Measurements from ENCODE around the gene ANKRD42.

Gene ANKRD42

GRCh38 chr11:83151274-83151977 lies 42.1 kb upstream of the ANKRD42 start (continued):
- TF ChIP-seq PRDM2 (tag by site-specific recombination; IDR thresholded peaks at IDR 0.05; ENCODE audit: borderline replicate concordance), result no peak
- no peak for TF ChIP-seq ZNF707 (tag by site-specific recombination; IDR thresholded peaks at IDR 0.05)
- TF ChIP-seq, protein P1, sequence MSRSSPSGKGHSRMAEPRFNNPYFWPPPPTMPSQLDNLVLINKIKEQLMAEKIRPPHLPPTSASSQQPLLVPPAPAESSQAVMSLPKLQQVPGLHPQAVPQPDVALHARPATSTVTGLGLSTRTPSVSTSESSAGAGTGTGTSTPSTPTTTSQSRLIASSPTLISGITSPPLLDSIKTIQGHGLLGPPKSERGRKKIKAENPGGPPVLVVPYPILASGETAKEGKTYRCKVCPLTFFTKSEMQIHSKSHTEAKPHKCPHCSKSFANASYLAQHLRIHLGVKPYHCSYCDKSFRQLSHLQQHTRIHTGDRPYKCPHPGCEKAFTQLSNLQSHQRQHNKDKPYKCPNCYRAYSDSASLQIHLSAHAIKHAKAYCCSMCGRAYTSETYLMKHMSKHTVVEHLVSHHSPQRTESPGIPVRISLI (tag by site-specific recombination; IDR thresholded peaks at IDR 0.05), result 0 out of 2 replicates have a peak, but pooled peaks have one; percentile 38

GRCh38 chr11:83152264-83152663 lies 41.2 kb upstream of the ANKRD42 start:
- no peaks in the 10 kb centered on the region for H3K4me1 ChIP-seq (ENCODE audit: control insufficient read depth, insufficient read depth, low read length)
- ChIA-PET POLR2A (interaction anchor here (0.6 kb wide), 1 partner anchor 242 kb away, joined by 6 read pairs; no protein-coding TSS in a partner anchor), CTCF (no interaction called here)
- no peak overlapping the region for H3K4me3 ChIP-seq (ENCODE audit: low read depth, low read length)
- H3K36me3 ChIP-seq (ENCODE audit: control insufficient read depth in 2 of 2, insufficient read depth in 1 of 2, low read length in 2 of 2), result no peaks in the 10 kb centered on the region
- no peak for TF ChIP-seq ZNF174 (tag by site-specific recombination; IDR thresholded peaks at IDR 0.05)
- no peak for TF ChIP-seq ZNF121 (tag by site-specific recombination; IDR thresholded peaks at IDR 0.05)
- TF ChIP-seq ZNF629 (tag by site-specific recombination; IDR thresholded peaks at IDR 0.05), result no peak
- TF ChIP-seq, protein P2, sequence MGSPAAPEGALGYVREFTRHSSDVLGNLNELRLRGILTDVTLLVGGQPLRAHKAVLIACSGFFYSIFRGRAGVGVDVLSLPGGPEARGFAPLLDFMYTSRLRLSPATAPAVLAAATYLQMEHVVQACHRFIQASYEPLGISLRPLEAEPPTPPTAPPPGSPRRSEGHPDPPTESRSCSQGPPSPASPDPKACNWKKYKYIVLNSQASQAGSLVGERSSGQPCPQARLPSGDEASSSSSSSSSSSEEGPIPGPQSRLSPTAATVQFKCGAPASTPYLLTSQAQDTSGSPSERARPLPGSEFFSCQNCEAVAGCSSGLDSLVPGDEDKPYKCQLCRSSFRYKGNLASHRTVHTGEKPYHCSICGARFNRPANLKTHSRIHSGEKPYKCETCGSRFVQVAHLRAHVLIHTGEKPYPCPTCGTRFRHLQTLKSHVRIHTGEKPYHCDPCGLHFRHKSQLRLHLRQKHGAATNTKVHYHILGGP (tag by site-specific recombination; IDR thresholded peaks at IDR 0.05), result no peak
- TF ChIP-seq YY2 (tag by site-specific recombination; IDR thresholded peaks at IDR 0.05), result no peak
- TF ChIP-seq OVOL3 (tag by site-specific recombination; IDR thresholded peaks at IDR 0.05), result no peak
- no peak for TF ChIP-seq KLF7 (tag by site-specific recombination; IDR thresholded peaks at IDR 0.05; ENCODE audit: borderline replicate concordance)
- TF ChIP-seq ZNF623 (tag by site-specific recombination; IDR thresholded peaks at IDR 0.05), result no peak
- TF ChIP-seq, protein P3, sequence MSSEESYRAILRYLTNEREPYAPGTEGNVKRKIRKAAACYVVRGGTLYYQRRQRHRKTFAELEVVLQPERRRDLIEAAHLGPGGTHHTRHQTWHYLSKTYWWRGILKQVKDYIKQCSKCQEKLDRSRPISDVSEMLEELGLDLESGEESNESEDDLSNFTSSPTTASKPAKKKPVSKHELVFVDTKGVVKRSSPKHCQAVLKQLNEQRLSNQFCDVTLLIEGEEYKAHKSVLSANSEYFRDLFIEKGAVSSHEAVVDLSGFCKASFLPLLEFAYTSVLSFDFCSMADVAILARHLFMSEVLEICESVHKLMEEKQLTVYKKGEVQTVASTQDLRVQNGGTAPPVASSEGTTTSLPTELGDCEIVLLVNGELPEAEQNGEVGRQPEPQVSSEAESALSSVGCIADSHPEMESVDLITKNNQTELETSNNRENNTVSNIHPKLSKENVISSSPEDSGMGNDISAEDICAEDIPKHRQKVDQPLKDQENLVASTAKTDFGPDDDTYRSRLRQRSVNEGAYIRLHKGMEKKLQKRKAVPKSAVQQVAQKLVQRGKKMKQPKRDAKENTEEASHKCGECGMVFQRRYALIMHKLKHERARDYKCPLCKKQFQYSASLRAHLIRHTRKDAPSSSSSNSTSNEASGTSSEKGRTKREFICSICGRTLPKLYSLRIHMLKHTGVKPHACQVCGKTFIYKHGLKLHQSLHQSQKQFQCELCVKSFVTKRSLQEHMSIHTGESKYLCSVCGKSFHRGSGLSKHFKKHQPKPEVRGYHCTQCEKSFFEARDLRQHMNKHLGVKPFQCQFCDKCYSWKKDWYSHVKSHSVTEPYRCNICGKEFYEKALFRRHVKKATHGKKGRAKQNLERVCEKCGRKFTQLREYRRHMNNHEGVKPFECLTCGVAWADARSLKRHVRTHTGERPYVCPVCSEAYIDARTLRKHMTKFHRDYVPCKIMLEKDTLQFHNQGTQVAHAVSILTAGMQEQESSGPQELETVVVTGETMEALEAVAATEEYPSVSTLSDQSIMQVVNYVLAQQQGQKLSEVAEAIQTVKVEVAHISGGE (tag by site-specific recombination; conservative IDR thresholded peaks at IDR 0.05; ENCODE audit: low read depth), result no peak
- TF ChIP-seq ZNF48 (tag by site-specific recombination; IDR thresholded peaks at IDR 0.05), result no peak
- no peak for TF ChIP-seq BCL11B (tag by site-specific recombination; IDR thresholded peaks at IDR 0.05; ENCODE audit: low read depth)
- TF ChIP-seq ZNF391 (tag by site-specific recombination; IDR thresholded peaks at IDR 0.05; ENCODE audit: borderline replicate concordance, low read depth), result no peak
- no peak for TF ChIP-seq ZNF311 (tag by site-specific recombination; IDR thresholded peaks at IDR 0.05; ENCODE audit: borderline replicate concordance)
- TF ChIP-seq ZEB2 (tag by site-specific recombination; IDR thresholded peaks at IDR 0.05), result no peak
- no peak for TF ChIP-seq ZNF830 (tag by site-specific recombination; IDR thresholded peaks at IDR 0.05; ENCODE audit: low read depth)
- TF ChIP-seq ZNF664 (tag by site-specific recombination; IDR thresholded peaks at IDR 0.05), result no peak
- TF ChIP-seq MYNN (tag by site-specific recombination; IDR thresholded peaks at IDR 0.05; ENCODE audit: borderline replicate concordance), result no peak
- TF ChIP-seq ZIC2 (tag by site-specific recombination; IDR thresholded peaks at IDR 0.05), result no peak
- TF ChIP-seq ZNF266 (tag by site-specific recombination; IDR thresholded peaks at IDR 0.05; ENCODE audit: low read depth), result no peak
- no peak for TF ChIP-seq KLF17 (tag by site-specific recombination; IDR thresholded peaks at IDR 0.05)
- no peaks in the 10 kb centered on the region for H3K9me3 ChIP-seq (ENCODE audit: control insufficient read depth, insufficient read depth, low read depth, low read length)
- no peak overlapping the region for H3K27ac ChIP-seq (ENCODE audit: extremely low read depth, low read depth, low read length)
